MM.1S (cell line): ENCODE results near the gene ANXA11.

Source experiments
- CTCF ChIP-seq: fragments of 300-600 bp; sonication (generic); IDR thresholded peaks from 2 replicates; pipeline ENCODE4 v1.5.1; 2016; ENCODE audit warnings: antibody characterized with exemption, low read length, mixed read lengths
- EZH2 ChIP-seq: fragments of 300-600 bp; sonication (generic); optimal IDR thresholded peaks from 2 replicates; pipeline ENCODE3; 2017; ENCODE audit warnings: low read depth, mild to moderate bottlenecking, antibody characterized with exemption, low read length, mixed read lengths

DNA sequence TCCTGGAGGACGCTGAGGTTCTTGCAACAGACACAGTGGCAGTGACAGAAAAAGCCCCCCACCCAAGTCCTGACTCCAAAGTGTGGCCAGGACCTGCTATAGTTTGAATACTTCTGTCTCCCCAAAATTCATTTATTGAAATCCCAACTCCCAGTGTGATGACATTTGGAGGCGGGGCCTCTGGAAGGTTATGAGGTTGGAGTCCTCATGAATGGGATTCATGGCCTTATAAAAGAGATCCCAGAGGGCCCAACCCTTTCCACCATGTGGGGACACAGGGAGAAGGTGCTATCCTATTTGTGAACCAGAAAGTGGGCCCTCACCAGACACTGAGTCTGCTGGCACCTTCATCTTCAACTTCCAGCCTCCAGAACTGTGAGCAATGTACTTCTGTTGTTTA is 18.3 kb downstream of the ANXA11 start:
- no peak for TF ChIP-seq EZH2
- TF ChIP-seq CTCF: no peak
